Measurements from ENCODE around the gene CUX1. TPM values are rescaled to one million over a fixed set of nuclear protein-coding genes. Genes with fewer than 3 reads are reported as not detected.

Gene CUX1
- total and polyA plus RNA-seq, 2 of the 13 experiments (the other 11 are each of a cell fraction or from before 2014, with no cell fraction given): 13.7 to 14.9 TPM

- TF ChIP-seq, protein P1, sequence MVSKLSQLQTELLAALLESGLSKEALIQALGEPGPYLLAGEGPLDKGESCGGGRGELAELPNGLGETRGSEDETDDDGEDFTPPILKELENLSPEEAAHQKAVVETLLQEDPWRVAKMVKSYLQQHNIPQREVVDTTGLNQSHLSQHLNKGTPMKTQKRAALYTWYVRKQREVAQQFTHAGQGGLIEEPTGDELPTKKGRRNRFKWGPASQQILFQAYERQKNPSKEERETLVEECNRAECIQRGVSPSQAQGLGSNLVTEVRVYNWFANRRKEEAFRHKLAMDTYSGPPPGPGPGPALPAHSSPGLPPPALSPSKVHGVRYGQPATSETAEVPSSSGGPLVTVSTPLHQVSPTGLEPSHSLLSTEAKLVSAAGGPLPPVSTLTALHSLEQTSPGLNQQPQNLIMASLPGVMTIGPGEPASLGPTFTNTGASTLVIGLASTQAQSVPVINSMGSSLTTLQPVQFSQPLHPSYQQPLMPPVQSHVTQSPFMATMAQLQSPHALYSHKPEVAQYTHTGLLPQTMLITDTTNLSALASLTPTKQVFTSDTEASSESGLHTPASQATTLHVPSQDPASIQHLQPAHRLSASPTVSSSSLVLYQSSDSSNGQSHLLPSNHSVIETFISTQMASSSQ (IDR thresholded peaks at IDR 0.05; ENCODE audit: low read depth): no peak
- TF ChIP-seq, protein P1 (CRISPR knock-in tag; IDR thresholded peaks at IDR 0.05; ENCODE audit: borderline replicate concordance): no peak
- TF ChIP-seq ZSCAN30 (CRISPR knock-in tag; IDR thresholded peaks at IDR 0.05) (no peak), HMG20B (CRISPR knock-in tag; conservative IDR thresholded peaks at IDR 0.05) (no peak), WIZ (CRISPR knock-in tag; IDR thresholded peaks at IDR 0.05) (no peak), ETV5 (CRISPR knock-in tag; IDR thresholded peaks at IDR 0.05; ENCODE audit: borderline replicate concordance) (peak; percentile 54; the same call in 1 of the 2 replicates), CENPT (CRISPR knock-in tag; IDR thresholded peaks at IDR 0.05; ENCODE audit: low read depth) (no peak), ZFX (CRISPR knock-in tag; IDR thresholded peaks at IDR 0.05; ENCODE audit: low read depth) (peak; percentile 80), ARNTL (CRISPR knock-in tag; IDR thresholded peaks at IDR 0.05) (no peak), ZFYVE20 (CRISPR knock-in tag; IDR thresholded peaks at IDR 0.05; ENCODE audit: borderline replicate concordance, low read depth) (no peak), ZNF530 (CRISPR knock-in tag; IDR thresholded peaks at IDR 0.05; ENCODE audit: low read depth) (no peak), HDAC6 (IDR thresholded peaks at IDR 0.05; ENCODE audit: low read depth, low read length) (no peak), ZC3H4 (CRISPR knock-in tag; IDR thresholded peaks at IDR 0.05; ENCODE audit: borderline replicate concordance) (no peak), FOXM1 (CRISPR knock-in tag; IDR thresholded peaks at IDR 0.05) (no peak), ZSCAN21 (CRISPR knock-in tag; IDR thresholded peaks at IDR 0.05; ENCODE audit: borderline replicate concordance) (0 out of 2 replicates have a peak, but pooled peaks have one; percentile 57), NFIC (IDR thresholded peaks at IDR 0.05; ENCODE audit: low read length) (no peak), ZNF484 (CRISPR knock-in tag; IDR thresholded peaks at IDR 0.05; ENCODE audit: borderline replicate concordance, low read depth) (no peak), ZNF446 (CRISPR knock-in tag; IDR thresholded peaks at IDR 0.05) (no peak), SMC3 (IDR thresholded peaks at IDR 0.05; ENCODE audit: low read length) (no peak), ELF4 (CRISPR knock-in tag; IDR thresholded peaks at IDR 0.05; ENCODE audit: borderline replicate concordance) (no peak)
- TF ChIP-seq, protein P2, sequence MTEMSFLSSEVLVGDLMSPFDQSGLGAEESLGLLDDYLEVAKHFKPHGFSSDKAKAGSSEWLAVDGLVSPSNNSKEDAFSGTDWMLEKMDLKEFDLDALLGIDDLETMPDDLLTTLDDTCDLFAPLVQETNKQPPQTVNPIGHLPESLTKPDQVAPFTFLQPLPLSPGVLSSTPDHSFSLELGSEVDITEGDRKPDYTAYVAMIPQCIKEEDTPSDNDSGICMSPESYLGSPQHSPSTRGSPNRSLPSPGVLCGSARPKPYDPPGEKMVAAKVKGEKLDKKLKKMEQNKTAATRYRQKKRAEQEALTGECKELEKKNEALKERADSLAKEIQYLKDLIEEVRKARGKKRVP (CRISPR knock-in tag; IDR thresholded peaks at IDR 0.05): peak in 1 of 2 experiments; percentile 48; a peak in 1 of 4 replicates
- TF ChIP-seq, protein P3, sequence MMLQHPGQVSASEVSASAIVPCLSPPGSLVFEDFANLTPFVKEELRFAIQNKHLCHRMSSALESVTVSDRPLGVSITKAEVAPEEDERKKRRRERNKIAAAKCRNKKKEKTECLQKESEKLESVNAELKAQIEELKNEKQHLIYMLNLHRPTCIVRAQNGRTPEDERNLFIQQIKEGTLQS (CRISPR knock-in tag; IDR thresholded peaks at IDR 0.05): no peak
Observed at GRCh38 chr7:102286237-102287110, 469.0 kb downstream of the CUX1 start, which contains the start of gene SH2B2 (continued).
